ENCODE data around the gene PSMB11.

The PSMB11 gene

GRCh38 chr14:23033251-23033727 lies 8.7 kb upstream of the PSMB11 start:
- in situ Hi-C loops (cut with HindIII; ENCODE audit: low sequenced_read_pairs): no loop called here
- no peak for DNase-seq (ENCODE audit: low read depth, low spot score)
- TF ChIP-seq, protein P1, sequence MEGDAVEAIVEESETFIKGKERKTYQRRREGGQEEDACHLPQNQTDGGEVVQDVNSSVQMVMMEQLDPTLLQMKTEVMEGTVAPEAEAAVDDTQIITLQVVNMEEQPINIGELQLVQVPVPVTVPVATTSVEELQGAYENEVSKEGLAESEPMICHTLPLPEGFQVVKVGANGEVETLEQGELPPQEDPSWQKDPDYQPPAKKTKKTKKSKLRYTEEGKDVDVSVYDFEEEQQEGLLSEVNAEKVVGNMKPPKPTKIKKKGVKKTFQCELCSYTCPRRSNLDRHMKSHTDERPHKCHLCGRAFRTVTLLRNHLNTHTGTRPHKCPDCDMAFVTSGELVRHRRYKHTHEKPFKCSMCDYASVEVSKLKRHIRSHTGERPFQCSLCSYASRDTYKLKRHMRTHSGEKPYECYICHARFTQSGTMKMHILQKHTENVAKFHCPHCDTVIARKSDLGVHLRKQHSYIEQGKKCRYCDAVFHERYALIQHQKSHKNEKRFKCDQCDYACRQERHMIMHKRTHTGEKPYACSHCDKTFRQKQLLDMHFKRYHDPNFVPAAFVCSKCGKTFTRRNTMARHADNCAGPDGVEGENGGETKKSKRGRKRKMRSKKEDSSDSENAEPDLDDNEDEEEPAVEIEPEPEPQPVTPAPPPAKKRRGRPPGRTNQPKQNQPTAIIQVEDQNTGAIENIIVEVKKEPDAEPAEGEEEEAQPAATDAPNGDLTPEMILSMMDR (IDR thresholded peaks at IDR 0.05; ENCODE audit: low read depth, low read length): no peak
- peak overlapping the region; percentile 87 for H3K4me3 ChIP-seq (ENCODE audit: low read depth, low read length)

DNA sequence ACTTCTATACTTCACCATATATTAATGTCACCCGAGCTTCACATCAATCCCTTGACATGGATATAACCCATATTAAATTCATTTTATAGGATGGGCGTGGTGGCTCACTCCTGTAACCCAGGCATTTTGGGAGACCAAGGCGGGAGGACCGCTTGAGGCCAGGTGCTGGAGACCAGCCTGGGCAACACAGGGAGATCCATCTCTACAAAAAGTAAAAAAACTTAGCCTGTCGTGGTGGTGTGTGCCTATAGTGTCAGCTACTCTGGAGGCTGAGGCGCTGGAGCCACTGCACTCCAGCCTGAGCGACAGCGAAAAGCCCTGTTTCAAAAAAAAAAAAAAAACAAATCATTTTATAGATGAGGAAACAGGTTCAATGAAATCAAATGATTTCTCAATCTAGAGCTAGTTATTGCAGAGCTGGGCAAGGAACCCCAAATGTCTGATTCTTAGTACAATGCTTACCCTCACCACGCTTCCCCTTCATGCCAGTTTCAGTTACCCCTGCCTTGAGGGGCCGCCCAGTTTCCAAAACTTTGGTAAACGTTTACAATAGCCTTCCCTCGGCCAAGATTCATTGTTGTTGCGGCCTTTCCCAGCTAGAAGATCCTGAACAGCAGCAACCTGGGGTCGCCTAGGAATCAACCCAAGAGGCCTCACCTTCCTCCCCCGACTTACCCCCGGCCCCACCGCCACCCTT lies 8.1 kb upstream of the PSMB11 start:
- DNase-seq (ENCODE audit: low read depth, low spot score): no peak
- peak overlapping the region; percentile 87 for H3K4me3 ChIP-seq (ENCODE audit: low read depth, low read length)
- TF ChIP-seq, protein P1 (IDR thresholded peaks at IDR 0.05; ENCODE audit: low read depth, low read length): no peak
- in situ Hi-C loops (cut with HindIII; ENCODE audit: low sequenced_read_pairs): no loop called here

DNA sequence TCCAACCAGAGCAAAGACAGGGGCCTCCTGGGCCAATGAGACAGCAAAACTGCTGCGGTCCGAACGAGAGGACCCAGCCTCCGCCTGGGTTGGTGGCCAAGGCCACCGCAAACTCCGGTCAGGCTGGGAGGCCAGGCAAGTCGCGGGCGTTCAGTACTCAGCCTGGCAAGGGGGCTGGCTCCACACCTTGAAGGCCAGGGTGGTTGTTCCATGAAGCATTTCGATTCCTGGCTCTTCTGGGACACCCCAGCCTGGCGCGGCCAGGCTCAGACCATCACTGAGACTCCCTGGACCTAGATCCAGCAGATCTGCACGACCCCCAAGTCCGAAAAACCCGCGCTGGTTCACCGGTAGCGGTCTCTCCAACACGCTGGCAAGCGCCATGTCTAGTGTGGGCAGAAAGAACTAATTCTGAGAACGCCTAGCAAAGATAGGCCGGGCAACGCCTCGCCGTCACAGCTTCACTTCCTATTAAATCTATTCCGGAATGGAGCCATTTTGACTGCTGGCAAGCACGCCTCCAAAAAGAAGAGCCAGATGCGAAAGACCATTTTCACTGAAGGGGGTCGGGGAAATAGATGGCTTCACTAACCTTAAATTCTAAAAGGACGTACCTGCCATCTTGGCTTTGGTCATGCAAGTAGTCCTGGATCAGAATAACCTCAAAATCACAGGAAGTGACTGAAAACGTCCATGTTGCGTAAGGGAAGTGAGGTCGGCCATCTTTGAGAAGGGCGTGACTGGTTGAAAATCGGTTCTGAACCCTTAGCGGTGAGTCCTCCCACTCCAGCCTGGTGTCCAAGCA lies 7.3 kb upstream of the PSMB11 start, which contains the start of gene PSMB5:
PSMB5 (minus strand) TSS at position 403 of the 805 bp plus-strand sequence; CDS start at position 384, 19 bp downstream.
- DNase-seq (ENCODE audit: low read depth, low spot score): peak; percentile 97
- TF ChIP-seq, protein P1 (IDR thresholded peaks at IDR 0.05; ENCODE audit: low read depth, low read length): no peak
- H3K4me3 ChIP-seq (ENCODE audit: low read depth, low read length): peak within 1 kb of the TSS; percentile 87
- in situ Hi-C loops (cut with HindIII; ENCODE audit: low sequenced_read_pairs): no loop called here

DNA sequence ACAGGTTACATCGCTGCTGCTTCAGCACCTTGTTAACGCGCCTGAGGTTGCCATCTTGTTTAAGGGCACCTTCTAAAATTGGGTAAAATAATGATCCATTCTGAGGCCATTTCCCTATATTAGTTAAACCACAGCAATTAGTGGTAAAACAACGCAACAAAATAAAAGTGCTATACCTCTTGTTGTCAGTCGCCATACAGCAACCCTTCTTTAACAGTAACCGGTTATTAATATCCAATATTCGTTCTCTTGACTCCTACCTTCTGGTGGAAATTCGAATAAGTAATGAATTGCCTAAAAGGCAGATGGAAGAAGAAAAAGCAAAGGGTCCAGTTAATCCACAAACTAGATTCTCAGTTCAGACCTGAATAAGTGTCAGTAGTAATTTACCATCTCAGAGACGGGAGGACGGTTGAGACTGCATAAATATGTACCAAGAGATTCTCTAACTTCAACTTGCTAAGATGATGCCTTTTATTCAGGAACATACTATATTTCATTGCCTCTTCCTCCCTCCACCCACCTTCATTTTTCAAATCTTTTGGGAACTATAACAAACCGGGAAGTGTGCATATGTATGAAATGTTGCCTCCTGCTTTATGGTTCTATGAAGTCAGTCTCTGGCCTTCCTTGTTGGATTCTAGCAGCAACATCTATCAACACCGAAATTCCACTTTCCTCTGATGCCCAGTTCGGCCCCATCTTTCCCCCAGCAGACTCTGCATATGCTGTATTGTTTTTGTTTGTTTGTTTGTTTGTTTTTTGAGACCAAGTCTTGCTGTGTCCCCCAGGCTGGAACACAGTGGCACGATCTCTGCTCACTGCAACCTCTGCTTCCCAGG lies 6.5 kb upstream of the PSMB11 start:
- TF ChIP-seq, protein P1 (IDR thresholded peaks at IDR 0.05; ENCODE audit: low read depth, low read length): no peak
- DNase-seq (ENCODE audit: low read depth, low spot score): no peak
- peak overlapping the region; percentile 87 for H3K4me3 ChIP-seq (ENCODE audit: low read depth, low read length)
- in situ Hi-C loops (cut with HindIII; ENCODE audit: low sequenced_read_pairs): no loop called here

DNA sequence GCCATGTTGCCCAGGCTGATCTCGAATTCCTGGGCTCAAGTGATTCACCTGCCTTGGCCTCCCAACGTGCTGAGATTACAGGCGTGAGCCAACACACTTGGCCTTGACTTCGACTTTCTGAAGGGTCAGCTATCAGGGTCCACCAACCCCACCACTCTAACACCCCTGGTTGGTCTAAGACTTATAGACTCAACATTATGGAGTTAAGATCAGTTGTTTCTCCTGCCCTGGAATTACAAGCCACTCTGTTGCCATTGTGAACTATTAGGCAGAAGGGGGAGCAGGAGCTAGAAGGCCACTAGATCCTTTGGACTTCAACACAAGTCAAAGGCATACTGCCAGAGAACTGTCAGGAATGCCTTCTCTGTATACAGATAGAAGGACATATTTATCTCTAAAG lies 1.9 kb upstream of the PSMB11 start:
- no peak for DNase-seq (ENCODE audit: low read depth, low spot score)
- TF ChIP-seq, protein P1 (IDR thresholded peaks at IDR 0.05; ENCODE audit: low read depth, low read length): no peak
- in situ Hi-C loops (cut with HindIII; ENCODE audit: low sequenced_read_pairs): no loop called here
- H3K4me3 ChIP-seq (ENCODE audit: low read depth, low read length): no peak overlapping the region

DNA sequence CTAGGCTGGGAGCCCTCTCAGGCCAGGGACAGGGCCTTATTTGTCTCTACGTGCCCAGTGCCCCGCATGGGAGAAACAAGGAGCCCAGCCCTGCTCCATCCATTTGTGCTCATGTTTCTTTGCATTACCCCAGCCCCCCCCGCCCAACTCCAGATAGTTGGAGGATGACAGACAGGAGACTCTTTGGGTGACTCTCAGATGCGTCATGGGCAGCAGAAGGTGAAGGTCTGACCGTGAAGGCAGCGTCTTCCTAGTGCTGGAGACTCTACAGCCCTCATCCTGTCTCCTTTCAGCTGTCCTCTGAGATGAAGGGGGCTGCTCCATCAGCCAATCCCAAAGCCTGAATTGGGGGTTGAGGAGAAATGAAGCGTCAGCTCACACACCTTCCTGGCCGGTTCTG lies 283 bp upstream of the PSMB11 start:
- in situ Hi-C loops (cut with HindIII; ENCODE audit: low sequenced_read_pairs): no loop called here
- TF ChIP-seq, protein P1 (IDR thresholded peaks at IDR 0.05; ENCODE audit: low read depth, low read length): no peak
- DNase-seq (ENCODE audit: low read depth, low spot score): no peak

More for the DNA sequence above, 283 bp upstream of the PSMB11 start:
- H3K4me3 ChIP-seq (ENCODE audit: low read depth, low read length): no peak overlapping the region

Data from astrocyte of the spinal cord (primary cell).